ENCODE measurements around the gene PPM1L. TPM values are rescaled to one million over a fixed set of nuclear protein-coding genes. Genes with fewer than 3 reads are reported as not detected.

The PPM1L gene
- total and polyA plus RNA-seq, 4 experiments from 2014 or later, result 0.84 to 6.5 (median 3.4) TPM

DNA sequence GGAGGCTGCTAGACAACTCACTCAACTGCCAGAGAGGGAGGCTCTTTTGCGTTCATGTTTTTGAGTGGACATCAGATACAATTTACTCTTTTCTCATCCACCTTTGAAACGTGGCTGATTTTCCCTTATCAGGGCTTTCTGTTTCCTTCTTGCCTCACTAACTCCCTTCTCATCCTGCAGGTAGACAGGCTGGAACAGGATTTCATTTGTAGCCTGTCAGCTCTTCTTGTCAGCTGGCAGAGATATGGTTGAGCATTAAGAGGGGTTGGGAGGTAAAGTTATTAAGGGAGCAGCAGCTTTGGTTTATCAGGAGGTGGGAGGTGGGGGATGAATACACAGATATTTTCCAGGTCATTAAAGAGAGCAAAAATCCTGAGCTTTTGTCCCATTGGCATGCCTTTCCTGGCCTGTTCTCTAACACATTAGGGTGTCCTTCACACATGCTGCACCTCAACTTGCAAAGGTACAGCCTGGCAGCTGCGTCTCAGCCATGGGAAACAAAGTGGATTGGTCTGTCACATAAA lies 73.5 kb downstream of the PPM1L start:
- no peak for DNase-seq
- peaks cover 0 to 6% (median 2%) of the 10 kb centered on the region in 8 donors for H3K9me3 Mint-ChIP-seq
- intact Hi-C loops (cut with micrococcal nuclease), result no loop called here
- Histone ChIP-seq H3K36me3 (ENCODE audit: insufficient read depth, low read length) (no peaks in the 10 kb centered on the region), H3K27ac (ENCODE audit: low read depth, low read length) (no peak overlapping the region), H3K4me3 (ENCODE audit: low read length in 2 of 2) (no peak overlapping the region), H3K4me1 (ENCODE audit: insufficient read depth, low read length) (no peaks in the 10 kb centered on the region), H3K27me3 (ENCODE audit: insufficient read depth, low read length) (no peaks in the 10 kb centered on the region), H3K9me3 (ENCODE audit: control insufficient read depth in 1 of 2, low read length in 2 of 2) (no peaks in the 10 kb centered on the region)
- no peak overlapping the region for H3K4me3 Mint-ChIP-seq
- CTCF ChIA-PET (ENCODE audit: partially characterized antibody), result interaction anchor here (1.3 to 1.4 kb wide), 2 partner anchors 111 to 121 kb away, joined by 3 to 4 read pairs; no protein-coding TSS in a partner anchor
- H3K27ac Mint-ChIP-seq, result no peak overlapping the region
- no peaks in the 10 kb centered on the region for H3K36me3 Mint-ChIP-seq
- H3K4me1 Mint-ChIP-seq, result peaks cover 0 to 2% (median under 1%) of the 10 kb centered on the region in 4 donors
- H3K27me3 Mint-ChIP-seq, result no peaks in the 10 kb centered on the region
- POLR2A ChIA-PET (ENCODE audit: partially characterized antibody), result no interaction called here

DNA sequence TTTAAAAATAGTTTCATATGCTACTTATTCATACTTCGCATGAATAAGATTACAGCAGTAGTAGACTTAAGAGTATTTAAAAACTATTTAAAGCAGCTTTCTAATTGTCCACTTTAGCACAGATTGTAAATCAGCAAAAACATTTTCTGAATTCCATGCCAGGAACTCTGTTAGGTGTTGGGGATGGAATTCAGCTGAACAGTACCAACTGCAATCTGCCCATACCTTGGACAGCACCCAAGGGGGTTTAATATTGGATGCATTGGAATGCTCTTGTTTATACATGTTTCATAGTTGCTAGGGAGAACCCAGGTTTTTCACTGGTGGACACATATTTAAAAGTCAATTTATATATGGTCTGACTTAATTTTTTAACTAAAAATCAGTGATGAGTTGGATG lies 74.8 kb downstream of the PPM1L start:
- Histone ChIP-seq H3K4me3 (ENCODE audit: low read length in 2 of 2) (no peak overlapping the region), H3K4me1 (ENCODE audit: insufficient read depth, low read length) (no peaks in the 10 kb centered on the region), H3K36me3 (ENCODE audit: insufficient read depth, low read length) (no peaks in the 10 kb centered on the region), H3K9me3 (ENCODE audit: control insufficient read depth in 1 of 2, low read length in 2 of 2) (no peaks in the 10 kb centered on the region), H3K27ac (ENCODE audit: low read depth, low read length) (no peak overlapping the region), H3K27me3 (ENCODE audit: insufficient read depth, low read length) (no peaks in the 10 kb centered on the region)
- Mint-ChIP-seq H3K27me3 (peaks cover 0 to 3% of the 10 kb centered on the region in 2 donors), H3K4me1 (peaks cover 0 to 2% (median under 1%) of the 10 kb centered on the region in 4 donors), H3K4me3 (no peak overlapping the region), H3K27ac (no peak overlapping the region), H3K36me3 (no peaks in the 10 kb centered on the region), H3K9me3 (peaks cover 0 to 11% (median 5%) of the 10 kb centered on the region in 8 donors)
- DNase-seq, result no peak
- intact Hi-C loops (cut with micrococcal nuclease), result no loop called here
- ChIA-PET POLR2A (ENCODE audit: partially characterized antibody) (no interaction called here), CTCF (ENCODE audit: partially characterized antibody) (interaction anchor here (1.0 to 1.3 kb wide), 2 partner anchors 12 to 122 kb away, joined by 3 to 4 read pairs; no protein-coding TSS in a partner anchor)

DNA sequence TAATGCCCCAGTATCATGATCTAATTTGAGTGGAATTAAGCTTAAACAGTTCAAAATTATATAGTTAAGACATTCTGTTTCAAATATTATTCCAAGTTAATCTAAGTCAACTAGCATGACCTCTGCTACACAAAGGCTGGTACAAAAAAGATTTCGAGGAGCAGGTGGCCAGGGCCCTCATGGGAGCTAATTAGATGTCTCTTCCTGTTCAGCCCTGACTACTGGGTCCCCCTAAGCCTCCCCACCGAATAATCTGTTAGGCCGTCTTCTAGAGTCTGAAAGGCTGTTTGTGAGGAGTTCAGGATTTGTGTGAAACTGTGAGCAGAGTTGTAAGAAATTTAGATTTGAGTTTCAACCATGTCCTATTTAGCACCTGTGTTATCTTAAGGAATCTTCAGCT lies 75.4 kb downstream of the PPM1L start:
- ChIA-PET CTCF (ENCODE audit: partially characterized antibody) (no interaction called here), POLR2A (ENCODE audit: partially characterized antibody) (no interaction called here)
- Mint-ChIP-seq H3K4me1 (peaks cover 0 to 2% (median under 1%) of the 10 kb centered on the region in 4 donors), H3K27ac (no peak overlapping the region), H3K27me3 (peaks cover 0 to 3% of the 10 kb centered on the region in 2 donors), H3K36me3 (no peaks in the 10 kb centered on the region), H3K9me3 (peaks cover 0 to 11% (median 5%) of the 10 kb centered on the region in 8 donors), H3K4me3 (no peak overlapping the region)
- Histone ChIP-seq H3K27me3 (ENCODE audit: insufficient read depth, low read length) (no peaks in the 10 kb centered on the region), H3K4me3 (ENCODE audit: low read length in 2 of 2) (no peak overlapping the region), H3K4me1 (ENCODE audit: insufficient read depth, low read length) (no peaks in the 10 kb centered on the region), H3K27ac (ENCODE audit: low read depth, low read length) (no peak overlapping the region), H3K36me3 (ENCODE audit: insufficient read depth, low read length) (no peaks in the 10 kb centered on the region), H3K9me3 (ENCODE audit: control insufficient read depth in 1 of 2, low read length in 2 of 2) (no peaks in the 10 kb centered on the region)
- no peak for DNase-seq
- intact Hi-C loops (cut with micrococcal nuclease), result no loop called here

DNA sequence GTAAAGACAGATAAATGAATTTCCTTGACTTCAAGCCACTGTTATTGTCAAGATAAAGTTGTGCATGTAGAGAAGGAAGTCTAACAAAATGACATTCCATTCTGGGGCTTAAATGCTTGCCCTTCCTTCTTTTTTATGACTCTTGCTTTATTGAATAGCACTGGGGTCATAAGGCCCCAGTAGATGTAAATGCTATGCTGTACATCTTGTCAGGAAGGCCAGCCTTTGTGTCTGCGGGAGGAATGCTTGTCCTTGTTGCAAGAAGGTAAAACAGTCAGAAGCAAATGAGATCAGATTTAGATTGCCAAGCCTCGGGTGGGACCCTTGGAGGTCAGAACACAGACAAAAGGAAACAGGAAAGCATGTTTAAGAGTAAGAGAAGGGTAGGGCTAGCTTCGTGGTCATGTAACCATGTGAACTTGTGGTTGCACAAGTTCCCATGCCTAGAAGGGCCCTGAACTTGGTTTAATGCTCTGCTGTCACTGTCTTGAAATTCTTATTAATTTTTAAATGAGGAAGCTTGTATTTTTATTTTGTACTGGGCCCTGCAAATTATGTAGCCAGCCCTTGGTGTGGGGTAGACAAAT lies 81.5 kb downstream of the PPM1L start:
- Histone ChIP-seq H3K27me3 (ENCODE audit: insufficient read depth, low read length) (no peaks in the 10 kb centered on the region), H3K36me3 (ENCODE audit: insufficient read depth, low read length) (no peaks in the 10 kb centered on the region), H3K4me3 (ENCODE audit: low read length in 2 of 2) (no peak overlapping the region), H3K9me3 (ENCODE audit: control insufficient read depth in 1 of 2, low read length in 2 of 2) (no peaks in the 10 kb centered on the region), H3K27ac (ENCODE audit: low read depth, low read length) (no peak overlapping the region), H3K4me1 (ENCODE audit: insufficient read depth, low read length) (no peaks in the 10 kb centered on the region)
- H3K9me3 Mint-ChIP-seq, result peaks cover 6 to 23% (median 15%) of the 10 kb centered on the region in 8 donors
- H3K4me1 Mint-ChIP-seq, result peaks cover 4 to 9% (median 7%) of the 10 kb centered on the region in 4 donors
- no peak overlapping the region for H3K27ac Mint-ChIP-seq
- ChIA-PET CTCF (ENCODE audit: partially characterized antibody) (no interaction called here), POLR2A (ENCODE audit: partially characterized antibody) (no interaction called here)
- peaks cover 0 to 4% of the 10 kb centered on the region in 2 donors for H3K36me3 Mint-ChIP-seq
- H3K27me3 Mint-ChIP-seq, result peaks cover 0 to 4% of the 10 kb centered on the region in 2 donors
- H3K4me3 Mint-ChIP-seq, result no peak overlapping the region
- intact Hi-C loops (cut with micrococcal nuclease), result no loop called here
- no peak for DNase-seq

DNA sequence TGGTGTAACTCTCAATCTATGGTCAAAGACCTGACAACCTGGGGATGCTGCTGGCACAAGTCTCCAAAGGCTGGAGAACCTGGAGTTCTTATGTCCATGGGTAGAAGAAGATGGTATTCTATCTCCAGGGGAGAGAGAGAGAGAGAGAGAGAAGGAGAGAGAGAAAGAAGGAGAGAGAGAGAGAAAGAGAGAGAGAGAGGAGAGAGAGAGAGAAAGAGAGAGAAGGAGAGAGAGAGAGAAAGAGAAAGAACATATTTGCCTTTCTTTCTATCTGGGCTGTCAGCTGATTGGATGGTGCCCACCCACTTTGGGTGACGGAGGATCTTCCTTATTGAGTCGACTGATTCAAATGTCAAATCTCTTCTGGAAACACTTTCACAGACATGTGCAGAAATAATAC lies 84.6 kb downstream of the PPM1L start:
- ChIA-PET CTCF (ENCODE audit: partially characterized antibody) (no interaction called here), POLR2A (ENCODE audit: partially characterized antibody) (no interaction called here)
- DNase-seq, result no peak
- Mint-ChIP-seq H3K36me3 (peaks cover 0 to 4% of the 10 kb centered on the region in 2 donors), H3K27ac (no peak overlapping the region), H3K4me3 (no peak overlapping the region), H3K4me1 (peaks cover 4 to 9% (median 6%) of the 10 kb centered on the region in 4 donors), H3K9me3 (peaks cover 0 to 23% (median 13%) of the 10 kb centered on the region in 8 donors), H3K27me3 (peaks cover 0 to 1% of the 10 kb centered on the region in 2 donors)
- H3K4me3 ChIP-seq (ENCODE audit: low read length in 2 of 2), result no peak overlapping the region
- intact Hi-C loops (cut with micrococcal nuclease), result no loop called here
- H3K27me3 ChIP-seq (ENCODE audit: insufficient read depth, low read length), result no peaks in the 10 kb centered on the region
- H3K9me3 ChIP-seq (ENCODE audit: control insufficient read depth in 1 of 2, low read length in 2 of 2), result no peaks in the 10 kb centered on the region
- no peaks in the 10 kb centered on the region for H3K4me1 ChIP-seq (ENCODE audit: insufficient read depth, low read length)
- no peak overlapping the region for H3K27ac ChIP-seq (ENCODE audit: low read depth, low read length)
- no peaks in the 10 kb centered on the region for H3K36me3 ChIP-seq (ENCODE audit: insufficient read depth, low read length)

DNA sequence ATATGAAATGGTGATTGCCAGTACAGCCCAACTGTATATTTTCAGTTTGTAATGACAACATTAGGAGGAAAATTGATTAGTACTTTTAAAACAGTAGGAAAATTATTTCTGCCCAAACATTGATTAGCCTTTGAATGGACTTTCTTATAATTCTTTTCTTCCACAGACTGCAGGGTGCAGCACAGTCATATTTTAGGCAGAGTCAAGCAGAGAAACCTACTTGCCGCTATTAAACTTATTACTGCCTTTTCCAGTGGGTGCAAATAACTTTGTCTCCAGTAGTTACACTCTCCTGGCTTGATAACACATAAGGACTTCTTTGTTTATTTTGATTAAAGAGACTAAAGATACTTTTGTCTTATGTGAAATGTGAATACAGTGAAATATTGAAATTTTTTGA lies 85.4 kb downstream of the PPM1L start:
- Mint-ChIP-seq H3K27ac (no peak overlapping the region), H3K4me1 (peaks cover 4 to 9% (median 6%) of the 10 kb centered on the region in 4 donors), H3K27me3 (peaks cover 0 to 1% of the 10 kb centered on the region in 2 donors), H3K4me3 (no peak overlapping the region), H3K36me3 (peaks cover 0 to 4% of the 10 kb centered on the region in 2 donors), H3K9me3 (peaks cover 0 to 20% (median 12%) of the 10 kb centered on the region in 8 donors)
- H3K27me3 ChIP-seq (ENCODE audit: insufficient read depth, low read length), result no peaks in the 10 kb centered on the region
- no peak overlapping the region for H3K27ac ChIP-seq (ENCODE audit: low read depth, low read length)
- ChIA-PET CTCF (ENCODE audit: partially characterized antibody) (no interaction called here), POLR2A (ENCODE audit: partially characterized antibody) (no interaction called here)
- no peak overlapping the region for H3K4me3 ChIP-seq (ENCODE audit: low read length in 2 of 2)
- no peaks in the 10 kb centered on the region for H3K36me3 ChIP-seq (ENCODE audit: insufficient read depth, low read length)
- intact Hi-C loops (cut with micrococcal nuclease), result no loop called here
- no peak for DNase-seq
- H3K4me1 ChIP-seq (ENCODE audit: insufficient read depth, low read length), result no peaks in the 10 kb centered on the region
- no peaks in the 10 kb centered on the region for H3K9me3 ChIP-seq (ENCODE audit: control insufficient read depth in 1 of 2, low read length in 2 of 2)

DNA sequence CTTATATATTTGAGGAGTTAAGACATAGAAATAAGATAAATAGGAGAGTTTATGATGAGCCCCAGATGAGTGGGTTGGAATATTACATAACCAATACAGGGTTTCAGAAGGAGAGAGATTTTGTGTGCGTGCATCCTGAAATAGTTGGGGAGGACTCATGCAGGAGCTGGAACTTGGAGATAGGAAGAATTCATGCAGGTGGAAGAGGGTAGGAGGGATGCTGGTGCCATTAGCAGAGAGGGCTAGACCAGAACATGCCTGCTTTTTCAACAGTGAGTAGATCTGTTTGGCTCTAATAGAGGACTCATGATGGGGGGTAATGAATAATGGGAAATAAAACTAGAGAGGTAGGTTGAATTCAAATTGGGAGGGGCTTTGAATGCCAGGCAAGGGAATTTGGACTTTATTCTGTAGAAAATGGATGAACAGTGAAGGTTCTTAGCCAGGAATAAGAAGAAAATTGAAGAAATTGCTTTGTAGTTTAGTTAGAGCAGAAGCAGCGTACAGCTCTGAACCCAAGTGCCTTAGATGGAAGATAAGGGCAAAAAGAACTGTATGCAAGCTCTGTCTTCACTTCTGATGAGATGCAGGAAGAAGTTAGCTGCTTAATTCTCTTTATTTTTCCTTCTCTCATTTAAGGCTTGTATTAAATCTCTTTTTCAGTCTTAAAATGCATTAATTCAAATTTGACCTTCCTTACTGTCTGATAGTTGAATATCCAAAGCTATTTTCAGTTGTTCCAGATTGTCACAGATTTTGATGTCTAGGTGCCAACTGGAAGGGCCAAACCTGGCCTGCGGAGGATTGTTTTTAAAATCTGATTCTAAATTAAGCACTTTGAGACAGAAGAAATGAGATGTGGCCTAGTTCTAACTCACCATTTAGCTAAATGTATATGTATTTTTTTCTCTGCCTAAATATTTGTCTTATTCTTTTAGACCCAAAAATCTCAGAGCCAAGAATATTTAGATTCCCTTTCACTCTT lies 86.3 kb downstream of the PPM1L start:
- Histone ChIP-seq H3K36me3 (ENCODE audit: insufficient read depth, low read length) (no peaks in the 10 kb centered on the region), H3K4me3 (ENCODE audit: low read length in 2 of 2) (no peak overlapping the region), H3K4me1 (ENCODE audit: insufficient read depth, low read length) (no peaks in the 10 kb centered on the region), H3K9me3 (ENCODE audit: control insufficient read depth in 1 of 2, low read length in 2 of 2) (no peaks in the 10 kb centered on the region), H3K27me3 (ENCODE audit: insufficient read depth, low read length) (no peaks in the 10 kb centered on the region), H3K27ac (ENCODE audit: low read depth, low read length) (no peak overlapping the region)
- DNase-seq, result no peak
- Mint-ChIP-seq H3K27me3 (peaks cover 0 to 1% of the 10 kb centered on the region in 2 donors), H3K36me3 (peaks cover 0 to 4% of the 10 kb centered on the region in 2 donors), H3K4me3 (no peak overlapping the region), H3K27ac (no peak overlapping the region), H3K9me3 (peaks cover 0 to 20% (median 12%) of the 10 kb centered on the region in 8 donors), H3K4me1 (peaks cover 2 to 9% (median 3%) of the 10 kb centered on the region in 4 donors)
- intact Hi-C loops (cut with micrococcal nuclease), result no loop called here
- ChIA-PET CTCF (ENCODE audit: partially characterized antibody) (no interaction called here), POLR2A (ENCODE audit: partially characterized antibody) (no interaction called here)

Measured in CD4-positive, alpha-beta memory T cell (primary cell).